Keratinocyte (primary cell): Measurements from ENCODE around the gene DGKD. TPM values are rescaled to one million over a fixed set of nuclear protein-coding genes. Genes with fewer than 3 reads are reported as not detected.
A peak's percentile ranks its signal among the peaks of the same experiment; 100 is the strongest.

Source experiments
- DNase-seq: peaks from one replicate; pipeline ENCODE4 v3.0.0-alpha.2; 2011; ENCODE audit warnings: low read depth, missing footprints, low spot score
- FAIRE-seq: peaks from 2 replicates; lab custom pipeline; 2011; peaks lifted over from hg19 to GRCh38; lab: Jason Lieb, UNC
- H2AFZ ChIP-seq: 2 replicates; pipeline ENCODE4 v1.6.0; 2012; ENCODE audit warnings: low read length, control low read depth, inconsistent platforms; ENCODE audit not compliant: control insufficient read depth
- H3K27ac ChIP-seq: 2 replicates; pipeline ENCODE4 v1.5.1; 2011; ENCODE audit warnings: low read length; ENCODE audit not compliant: control insufficient read depth, insufficient read depth
- H3K27me3 ChIP-seq: 3 replicates; pipeline ENCODE4 v1.6.0; 2011; ENCODE audit warnings: low read length; ENCODE audit not compliant: control insufficient read depth, insufficient read depth; ENCODE audit errors: extremely low read depth
- H3K36me3 ChIP-seq, 2 experiments: 2 replicates in 1 of 2; 3 replicates in 1 of 2; pipeline ENCODE4 v1.5.1; 2011; ENCODE audit warnings: low read length in 2 of 2, mild to moderate bottlenecking in 1 of 2; ENCODE audit not compliant: control insufficient read depth in 2 of 2, insufficient read depth in 2 of 2; ENCODE audit errors: extremely low read depth in 1 of 2
- H3K4me1 ChIP-seq: 3 replicates; pipeline ENCODE4 v1.5.1; 2011; ENCODE audit warnings: low read length; ENCODE audit not compliant: control insufficient read depth, insufficient read depth; ENCODE audit errors: extremely low read depth
- H3K4me2 ChIP-seq: 3 replicates; pipeline ENCODE4 v1.6.0; 2011; ENCODE audit warnings: low read depth, low read length; ENCODE audit not compliant: control insufficient read depth, insufficient read depth; ENCODE audit errors: extremely low read depth
- H3K4me3 ChIP-seq, 3 experiments: fragments of 200-600 bp in 1 of 3; sonication (generic) in 1 of 3; 2 replicates in 2 of 3; 3 replicates in 1 of 3; pipeline ENCODE4 v1.5.1; 2011 to 2016; ENCODE audit warnings: low read length in 3 of 3, mild to moderate bottlenecking in 3 of 3, control low read depth in 2 of 3, inconsistent platforms in 1 of 3, low read depth in 1 of 3, mixed read lengths in 1 of 3, mixed run types in 1 of 3, moderate library complexity in 1 of 3; ENCODE audit not compliant: control insufficient read depth in 2 of 3, insufficient read depth in 2 of 3; ENCODE audit errors: extremely low read depth in 1 of 3
- H3K79me2 ChIP-seq: 2 replicates; pipeline ENCODE4 v1.6.0; 2012; ENCODE audit warnings: low read length; ENCODE audit not compliant: control insufficient read depth, insufficient read depth
- H3K9ac ChIP-seq: 3 replicates; pipeline ENCODE4 v1.6.0; 2011; ENCODE audit warnings: low read length; ENCODE audit not compliant: control insufficient read depth, insufficient read depth; ENCODE audit errors: extremely low read depth
- H3K9me1 ChIP-seq: 3 replicates; pipeline ENCODE4 v1.6.0; 2011; ENCODE audit warnings: low read length; ENCODE audit not compliant: control insufficient read depth, insufficient read depth; ENCODE audit errors: extremely low read depth
- H3K9me3 ChIP-seq: 2 replicates; pipeline ENCODE4 v1.5.1; 2012; ENCODE audit warnings: low read depth, low read length; ENCODE audit not compliant: control insufficient read depth
- H4K20me1 ChIP-seq: 3 replicates; pipeline ENCODE4 v1.6.0; 2011; ENCODE audit warnings: low read length; ENCODE audit not compliant: control insufficient read depth, insufficient read depth; ENCODE audit errors: extremely low read depth
- CTCF ChIP-seq, 3 experiments: IDR thresholded peaks in 1 of 3; conservative IDR thresholded peaks in 1 of 3; optimal IDR thresholded peaks in 1 of 3; 2 replicates in 2 of 3; 3 replicates in 1 of 3; pipeline versions ENCODE3 to v1.5.1; 2011; ENCODE audit warnings: low read length in 3 of 3, mild to moderate bottlenecking in 3 of 3, moderate library complexity in 2 of 3, control low read depth in 1 of 3, inconsistent platforms in 1 of 3; ENCODE audit not compliant: insufficient read depth in 2 of 3; ENCODE audit errors: extremely low read depth in 1 of 3
- EZH2 ChIP-seq: IDR thresholded peaks from one replicate; pipeline ENCODE4 v1.6.1; 2012; ENCODE audit warnings: inconsistent platforms, mild to moderate bottlenecking, low read length, moderate library complexity
- dilution Hi-C: fragments of 300-500 bp; cut with MboI; formaldehyde crosslinking; loops from one replicate; pipeline ENCODE4 v1.7.0; 2020; ENCODE audit warnings: low sequenced_read_pairs; ENCODE audit not compliant: extremely low pct_ligation_motif_present
- polyA plus RNA-seq, 5 experiments: library from polyadenylated mRNA; depleted of rRNA in 3 of 5; stranded (reverse) in 3 of 5; stranded (forward) in 1 of 5; unstranded in 1 of 5; fragments of >200 nt; gene quantifications; 1 replicate in 1 of 5; 2 replicates in 3 of 5; 3 replicates in 1 of 5; pipeline versions ENCODE4 v1.2.1 to v1.2.3, GENCODE V29; 2011 to 2012; ENCODE audit warnings: missing spikeins in 2 of 5, low read depth in 1 of 5, low replicate concordance in 1 of 5

The DGKD gene
- polyA plus RNA-seq, 1 donor (not counting 4 experiments of a cell fraction or from before 2014, with no cell fraction given), result 6.1 TPM

GRCh38 chr2:233414777-233415570, 60.7 kb downstream of the DGKD start:
- H3K9me1 ChIP-seq, result no peaks in the 10 kb centered on the region

GRCh38 chr2:233416199-233416598, 61.9 kb downstream of the DGKD start:
- dilution Hi-C loops, result no loop called here
- Histone ChIP-seq H2AFZ (no peak overlapping the region), H3K9ac (no peak overlapping the region), H3K4me1 (peaks cover 36% of the 10 kb centered on the region), H3K4me2 (no peak overlapping the region), H3K9me3 (peaks cover under 1% of the 10 kb centered on the region), H3K9me1 (no peaks in the 10 kb centered on the region), H3K27me3 (no peaks in the 10 kb centered on the region), H3K79me2 (no peaks in the 10 kb centered on the region), H4K20me1 (no peaks in the 10 kb centered on the region), H3K4me3 (no peak overlapping the region), H3K27ac (no peak overlapping the region), H3K36me3 (peaks cover 0 to 5% of the 10 kb centered on the region in 2 experiments)
- DNase-seq (no peak), FAIRE-seq (no peak)
- TF ChIP-seq CTCF (optimal IDR thresholded peaks at IDR 0.05 in 1 of 3, IDR thresholded peaks at IDR 0.05 in 1 of 3, conservative IDR thresholded peaks at IDR 0.05 in 1 of 3; ENCODE audit: extremely low read depth in 1 of 3, insufficient read depth in 2 of 3, low read length in 3 of 3) (no peak), EZH2 (no peak)

More at GRCh38 chr2:233414777-233415570, 60.7 kb downstream of the DGKD start:
- peak overlapping the region; percentile 10 for H3K27ac ChIP-seq
- H3K9me3 ChIP-seq, result peaks cover 2% of the 10 kb centered on the region
- FAIRE-seq (peak; percentile 56), DNase-seq (no peak)
- no peak overlapping the region for H2AFZ ChIP-seq
- no peaks in the 10 kb centered on the region for H3K79me2 ChIP-seq
- dilution Hi-C loops, result no loop called here
- H3K36me3 ChIP-seq, result peaks cover 0 to 7% of the 10 kb centered on the region in 2 experiments
- no peak overlapping the region for H3K4me3 ChIP-seq
- TF ChIP-seq CTCF (optimal IDR thresholded peaks at IDR 0.05 in 1 of 3, IDR thresholded peaks at IDR 0.05 in 1 of 3, conservative IDR thresholded peaks at IDR 0.05 in 1 of 3; ENCODE audit: extremely low read depth in 1 of 3, insufficient read depth in 2 of 3, low read length in 3 of 3) (no peak), EZH2 (no peak)
- H4K20me1 ChIP-seq, result no peaks in the 10 kb centered on the region
- no peak overlapping the region for H3K9ac ChIP-seq
- peak overlapping the region; percentile 30 for H3K4me2 ChIP-seq
- no peaks in the 10 kb centered on the region for H3K27me3 ChIP-seq
- peaks cover 36% of the 10 kb centered on the region for H3K4me1 ChIP-seq
